ENCODE measurements around the gene BNC2.
A peak's percentile ranks its signal among the peaks of the same experiment; 100 is the strongest.

The BNC2 gene

DNA sequence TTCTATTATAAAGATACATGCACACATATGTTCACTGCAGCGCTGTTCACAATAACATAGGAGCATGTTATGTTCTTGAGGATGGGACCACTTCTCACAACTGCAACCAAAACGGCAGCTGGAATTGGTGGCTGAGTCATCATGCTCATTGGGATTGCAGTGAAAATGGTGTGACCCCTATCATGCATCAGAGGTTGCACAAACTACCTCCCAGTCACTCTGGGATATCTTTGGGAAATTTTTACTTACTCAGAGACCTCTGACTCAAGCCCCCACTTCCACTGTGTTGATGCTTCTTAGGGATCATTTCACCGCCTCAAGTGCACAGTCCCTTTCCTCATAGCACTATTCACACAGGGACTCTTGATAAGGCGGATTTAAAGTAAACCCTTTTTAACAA lies 474.1 kb downstream of the BNC2 start:
- DNase-seq: no peak

DNA sequence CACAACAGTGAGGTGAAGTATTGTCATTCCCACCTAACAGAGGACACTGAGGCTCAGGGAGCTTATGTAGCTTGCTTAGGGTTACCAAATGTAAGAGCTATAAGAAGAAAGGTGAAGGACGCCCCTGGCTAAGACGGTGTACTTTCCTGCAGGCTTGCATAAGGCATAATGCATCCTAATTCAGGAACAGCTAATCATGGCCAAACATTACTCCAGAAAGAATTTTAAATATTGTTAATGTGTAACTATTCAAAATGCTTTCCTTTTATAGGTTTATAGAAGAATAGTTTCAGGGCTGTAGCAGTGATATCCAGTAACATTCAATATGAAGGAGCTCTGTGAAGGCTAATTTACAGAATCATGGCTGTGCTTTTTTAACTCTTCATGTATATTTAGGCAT lies 479.1 kb downstream of the BNC2 start:
- DNase-seq: no peak

DNA sequence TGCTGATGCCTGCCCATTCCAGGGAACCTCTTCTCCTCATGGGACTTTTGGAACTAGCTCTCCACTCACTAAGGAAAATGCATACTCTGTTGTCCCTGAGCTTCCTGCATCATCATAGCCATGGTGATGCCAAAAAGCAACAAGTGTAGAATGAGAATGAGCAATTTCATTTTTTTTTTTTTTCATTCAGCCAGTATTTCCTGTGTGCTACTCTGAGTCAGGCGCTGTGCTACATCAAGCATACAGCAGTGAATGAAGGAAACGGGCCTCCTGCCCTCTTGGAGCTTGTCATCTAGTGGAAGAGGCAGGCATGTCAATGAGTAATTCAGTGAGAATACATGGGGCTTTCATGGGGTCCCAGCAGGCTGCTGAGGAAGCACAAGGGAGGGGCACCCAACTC lies 483.1 kb downstream of the BNC2 start:
- DNase-seq: no peak

DNA sequence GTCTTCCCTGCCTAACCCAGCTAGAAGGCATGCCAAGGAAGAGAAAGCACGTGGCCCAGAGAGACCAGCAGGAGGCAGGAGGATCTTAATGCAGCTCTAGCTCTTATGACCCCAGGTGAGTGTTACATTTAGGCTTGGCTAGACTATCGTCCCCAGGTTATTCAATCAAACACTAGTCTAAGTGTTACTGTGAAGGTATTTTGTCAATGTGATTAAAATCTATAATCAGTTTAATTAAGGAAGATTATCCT lies 483.7 kb downstream of the BNC2 start:
- DNase-seq: no peak

DNA sequence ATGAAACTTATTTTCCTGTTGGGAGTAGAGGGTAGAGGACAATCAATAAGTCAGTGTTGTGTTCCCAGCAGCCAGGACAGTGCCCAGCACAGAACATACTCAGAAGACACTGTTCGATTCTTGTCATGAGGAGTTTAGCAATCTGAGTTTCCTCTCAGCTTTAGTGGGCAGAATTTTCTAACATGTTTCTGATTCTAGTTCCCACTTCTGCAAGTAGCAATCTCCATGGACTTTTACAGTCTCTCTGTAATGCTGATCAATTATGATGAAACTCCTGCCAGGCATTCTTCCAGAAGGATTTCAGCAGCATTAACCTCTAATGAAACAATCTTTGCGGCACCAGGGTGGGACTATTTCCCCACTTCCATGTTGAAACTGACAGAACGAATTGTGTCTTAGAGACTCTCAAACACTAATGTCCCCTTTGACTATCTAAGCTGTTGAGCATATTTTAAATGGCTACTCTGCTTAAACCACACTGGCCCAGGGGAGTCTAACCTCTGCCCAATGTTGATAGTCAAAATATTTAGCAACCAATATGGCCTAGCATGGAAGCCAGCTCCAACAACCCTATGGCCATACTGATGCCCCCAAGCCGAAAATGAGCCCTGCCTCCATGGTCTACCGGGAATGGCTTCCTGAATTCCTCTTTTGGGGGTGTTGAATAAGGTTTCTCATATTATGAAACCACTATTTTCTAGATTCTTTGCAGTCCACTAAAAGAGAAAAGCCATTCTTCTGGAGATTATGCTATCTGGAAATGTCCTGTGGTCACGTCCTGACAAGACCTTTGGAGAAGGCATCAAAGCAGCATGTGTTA lies 484.3 kb downstream of the BNC2 start:
- no peak for DNase-seq

DNA sequence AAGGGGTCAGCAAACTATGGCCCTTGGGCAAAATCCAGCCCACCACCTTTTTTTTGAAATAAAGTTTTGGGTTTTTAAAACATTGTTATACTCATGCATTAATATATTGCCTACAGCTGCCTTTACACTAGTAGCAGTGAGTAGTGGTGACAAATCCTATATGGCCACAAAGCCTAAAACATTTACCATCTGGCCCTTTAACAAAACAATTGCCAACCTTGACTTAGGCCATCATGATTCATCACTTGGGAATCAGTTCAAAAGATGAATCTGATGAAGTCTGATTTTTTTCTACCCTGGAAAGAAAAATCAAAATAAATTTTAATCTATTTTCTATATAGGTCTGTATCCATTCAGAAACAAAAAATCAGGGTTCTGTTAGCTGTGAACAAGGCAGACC lies 484.9 kb downstream of the BNC2 start:
- DNase-seq: no peak

DNA sequence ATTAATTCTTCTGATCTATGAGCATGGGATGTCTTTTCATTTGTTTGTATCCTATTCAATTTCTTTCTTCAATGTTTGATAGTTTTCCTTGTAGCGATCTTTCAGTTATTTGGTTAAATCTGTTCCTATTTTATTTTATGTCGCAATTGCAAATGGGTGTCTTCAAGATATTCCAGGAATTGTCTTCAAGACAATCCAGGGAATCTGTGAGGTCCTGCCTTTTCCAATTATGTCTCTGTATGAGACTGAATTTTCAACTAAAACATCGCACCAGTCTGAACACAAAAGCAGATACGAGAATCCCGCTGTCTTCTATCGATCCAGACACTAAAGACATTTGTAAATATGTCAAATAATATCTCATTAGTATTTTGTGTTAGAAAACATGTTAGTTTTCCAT lies 485.5 kb downstream of the BNC2 start:
- no peak for DNase-seq

DNA sequence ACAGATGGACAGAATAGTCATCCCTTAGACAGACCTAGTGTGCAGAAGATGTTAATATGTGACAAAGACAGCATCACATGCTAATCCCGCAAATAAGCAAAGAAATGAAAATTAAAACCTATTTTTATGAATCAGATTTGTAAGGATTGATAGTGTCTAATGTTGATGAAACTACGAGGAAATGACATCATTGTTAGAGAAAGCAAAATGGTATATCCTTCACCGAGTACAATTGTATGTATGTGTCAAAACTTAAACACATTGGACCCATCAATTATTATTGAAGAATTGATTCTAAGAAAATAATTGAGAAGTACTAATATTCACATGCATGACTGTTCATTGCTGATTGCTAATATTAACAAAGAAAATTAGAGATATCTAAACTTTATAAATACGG lies 493.2 kb downstream of the BNC2 start:
- no peak for DNase-seq

DNA sequence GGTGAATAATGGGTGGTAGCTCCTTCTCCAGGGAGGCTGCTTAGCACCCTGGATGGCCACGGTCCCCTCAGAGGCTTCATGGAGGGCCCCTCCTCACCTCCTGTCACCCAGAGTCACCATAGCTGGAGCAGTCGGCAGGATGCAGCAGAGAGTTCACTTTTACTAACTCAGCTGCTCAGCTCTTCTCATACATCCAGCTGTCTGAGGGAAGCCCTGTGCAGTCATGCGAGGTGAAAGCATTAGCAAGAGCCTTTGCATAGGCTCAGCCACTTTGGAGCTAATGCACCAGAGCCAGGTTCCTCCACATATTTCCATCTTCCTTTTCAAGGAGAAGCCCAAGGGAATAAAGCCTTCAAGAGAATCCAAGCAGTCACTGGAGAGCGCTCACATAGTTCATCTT lies 499.2 kb downstream of the BNC2 start:
- DNase-seq: peak; percentile 69

DNA sequence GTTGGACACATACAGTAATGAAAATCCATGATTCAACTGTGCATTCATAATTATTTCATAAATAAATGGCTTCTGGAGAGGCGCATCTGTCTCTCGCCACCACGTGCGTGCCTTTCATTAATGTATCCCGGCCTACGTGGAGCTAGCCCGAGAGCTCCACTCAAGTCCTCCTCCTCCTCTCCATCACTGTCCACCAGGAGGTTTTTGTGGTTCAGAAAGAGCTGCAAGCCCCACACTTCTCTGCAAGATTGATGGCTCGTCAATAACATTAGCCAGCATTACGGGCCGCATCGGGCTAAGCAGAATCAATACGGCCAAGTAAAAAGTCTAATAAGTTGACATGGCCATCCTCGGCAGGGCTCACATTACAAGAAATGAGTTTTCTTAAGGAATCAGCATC lies 499.8 kb downstream of the BNC2 start:
- no peak for DNase-seq

DNA sequence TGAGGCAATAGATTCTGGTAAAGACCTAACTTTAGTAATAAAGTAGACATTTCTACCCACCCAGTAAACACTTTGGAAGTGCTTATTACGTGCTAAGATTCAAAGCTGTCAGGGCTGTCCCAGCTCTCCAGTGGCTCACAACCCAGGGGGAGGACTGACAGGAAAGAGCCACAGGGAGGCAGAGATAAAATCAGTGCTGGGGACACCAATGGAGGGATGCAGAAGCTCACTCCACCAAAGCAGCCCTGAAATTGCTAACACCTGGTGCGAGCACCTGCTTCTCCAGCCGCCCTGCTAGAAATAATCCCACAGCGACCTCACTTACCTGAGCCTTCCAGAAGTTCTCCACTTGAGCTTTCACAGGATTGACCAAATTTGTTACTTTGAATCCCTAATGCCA lies 501.0 kb downstream of the BNC2 start:
- no peak for DNase-seq

DNA sequence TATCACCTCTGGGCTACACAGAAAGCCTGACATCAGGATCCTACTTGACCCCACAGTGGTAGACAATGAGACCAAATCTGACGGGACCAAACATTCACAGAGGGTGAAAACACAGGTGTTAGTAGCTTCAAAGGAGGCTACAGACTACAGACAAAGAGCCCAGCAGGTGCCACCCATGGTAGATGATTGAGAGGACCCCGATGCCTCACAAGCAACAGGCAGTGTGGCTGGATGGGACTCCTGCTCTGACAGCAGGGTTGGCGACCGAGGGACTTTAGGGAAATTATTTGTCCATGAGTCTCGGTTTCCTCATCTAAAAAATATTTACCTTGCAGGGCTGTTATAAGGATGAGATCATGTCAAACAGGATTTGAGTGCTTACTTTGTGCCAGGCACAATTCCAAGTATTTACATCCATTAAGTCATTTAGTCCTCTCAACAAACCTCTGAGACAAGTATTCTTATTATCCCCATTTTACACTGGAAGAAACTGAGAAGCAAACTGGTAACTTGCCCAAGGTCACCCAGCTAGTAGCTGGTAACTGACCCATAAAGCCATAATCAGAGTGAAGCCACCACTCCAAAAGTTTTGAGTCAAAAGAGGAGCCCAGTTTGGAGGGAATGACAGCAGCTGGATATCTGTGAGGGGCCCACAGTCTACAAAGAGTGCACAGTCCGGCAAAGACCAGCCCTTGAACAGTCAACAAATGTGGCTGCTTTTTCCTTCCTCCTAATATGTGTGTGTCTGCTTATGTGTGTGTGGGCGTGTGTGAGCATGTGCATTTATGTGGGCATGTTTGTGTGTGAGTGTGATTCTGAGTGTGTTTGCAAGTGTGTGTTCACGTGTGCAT lies 502.0 kb downstream of the BNC2 start:
- DNase-seq: no peak

DNA sequence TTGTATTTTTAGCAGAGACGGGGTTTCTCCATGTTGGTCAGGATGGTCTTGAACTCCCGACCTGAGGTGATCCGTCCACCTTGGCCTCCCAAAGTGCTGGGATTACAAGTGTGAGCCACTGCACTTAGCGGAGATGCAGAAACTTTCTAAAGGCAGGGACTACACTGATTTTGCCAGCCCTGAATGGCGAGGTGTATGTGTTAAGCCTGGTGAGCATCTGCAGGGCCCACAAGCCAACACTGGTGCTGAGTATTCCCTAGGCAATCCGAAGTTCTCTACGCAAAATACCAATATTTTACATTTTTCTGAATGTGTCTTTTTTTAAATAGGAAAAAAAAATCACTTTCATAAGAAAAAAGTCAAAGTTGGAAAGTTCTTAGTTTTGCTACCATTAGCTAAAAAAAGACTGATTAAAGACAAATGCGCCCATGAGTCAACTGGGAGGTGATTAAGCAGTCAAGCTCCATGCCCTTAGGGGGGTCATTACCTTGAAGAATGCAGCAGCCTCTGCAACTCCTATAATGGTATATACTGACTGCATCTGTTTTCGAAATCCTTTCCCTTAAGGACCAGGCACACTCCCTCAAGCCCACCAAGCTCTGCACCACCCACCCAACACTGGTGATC lies 502.8 kb downstream of the BNC2 start:
- no peak for DNase-seq

DNA sequence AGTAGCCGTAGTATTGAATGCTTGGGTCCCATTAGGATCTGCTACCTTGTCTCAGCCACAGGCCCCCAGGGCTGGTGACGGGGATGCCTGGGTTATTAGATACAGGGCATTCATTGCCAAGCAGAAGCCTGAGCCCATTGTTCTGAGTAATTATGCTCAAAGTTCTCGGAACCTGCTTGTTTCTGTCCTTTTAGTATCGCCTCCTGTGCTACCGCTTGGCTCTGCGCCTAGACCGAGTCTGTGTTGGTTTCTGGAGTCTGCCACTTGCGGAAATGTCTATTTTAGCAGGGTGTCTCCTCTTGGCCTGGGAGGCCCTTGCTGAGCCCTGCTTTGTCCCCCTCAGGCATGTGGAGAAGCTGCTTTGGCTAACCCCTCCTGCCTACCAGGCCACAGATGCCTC lies 506.1 kb downstream of the BNC2 start:
- DNase-seq: no peak

DNA sequence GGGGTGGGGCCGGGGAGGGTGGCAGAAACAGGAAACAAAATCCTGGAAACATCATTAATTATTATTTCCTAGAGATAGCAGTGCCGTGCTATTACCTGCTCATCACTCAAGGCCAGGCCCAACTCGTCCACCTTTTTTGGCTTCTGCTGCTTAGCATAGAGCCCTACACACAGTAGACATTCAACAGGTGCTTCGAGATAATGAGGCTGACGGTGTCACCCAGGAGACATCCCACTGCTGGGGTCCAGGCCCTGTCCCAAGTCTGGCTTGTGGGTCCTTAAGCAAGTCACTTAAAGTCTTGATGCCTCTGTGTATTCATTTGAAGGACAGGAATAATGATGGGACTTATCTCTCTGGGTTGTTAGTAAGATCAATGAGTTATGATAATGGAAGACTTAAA lies 506.6 kb downstream of the BNC2 start:
- DNase-seq: no peak

DNA sequence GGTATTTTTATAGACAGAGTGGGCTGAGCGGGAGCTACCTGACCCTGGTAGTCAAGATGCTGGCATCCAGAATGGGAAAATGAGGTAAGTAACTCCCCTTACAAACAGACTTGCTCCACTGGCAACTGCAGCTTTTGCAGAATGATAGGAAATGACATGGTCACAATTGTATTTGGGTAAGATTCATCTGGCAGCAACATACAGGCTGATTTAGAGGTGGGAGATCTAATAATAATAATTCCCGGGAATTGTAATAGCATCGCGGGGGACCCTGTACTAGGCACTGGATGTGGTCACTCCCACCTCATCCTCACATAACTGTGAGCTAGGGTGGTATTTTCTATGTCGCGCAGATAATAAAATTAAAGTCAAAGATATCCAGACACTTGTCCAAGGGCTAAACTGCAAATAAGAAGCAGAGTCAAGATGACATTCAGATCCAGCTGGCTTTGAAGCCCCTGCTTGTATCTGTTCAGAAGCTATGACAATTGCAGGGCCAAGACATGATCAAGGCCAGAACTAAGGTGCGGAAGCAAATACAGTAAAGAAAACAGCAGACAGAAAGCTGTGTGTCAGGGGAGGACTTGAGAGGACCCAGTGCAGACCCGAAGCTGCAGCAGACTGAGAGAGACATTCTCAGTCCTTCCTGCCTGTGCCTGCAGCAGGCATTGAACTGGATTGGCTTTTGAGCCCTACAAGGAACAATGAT lies 507.2 kb downstream of the BNC2 start:
- no peak for DNase-seq

DNA sequence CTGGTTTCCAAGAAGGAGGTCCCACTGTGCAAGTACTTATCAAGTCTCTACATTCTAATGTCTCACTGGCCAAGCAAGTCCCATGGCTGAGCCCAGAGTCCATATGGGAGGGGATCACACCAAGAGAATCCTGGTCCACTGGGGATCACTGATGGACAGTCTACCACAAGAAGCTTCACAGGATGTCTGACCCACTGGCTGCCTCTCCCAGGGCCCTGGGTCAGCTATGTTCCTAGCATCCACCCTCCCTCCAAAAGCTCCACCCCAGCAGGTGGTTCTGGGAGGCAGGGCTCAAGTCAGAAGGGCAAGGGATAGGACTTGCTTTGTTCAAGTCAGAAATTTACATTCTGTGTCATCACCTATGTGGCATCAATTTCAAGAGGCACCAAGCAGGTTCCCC lies 508.5 kb downstream of the BNC2 start:
- no peak for DNase-seq

DNA sequence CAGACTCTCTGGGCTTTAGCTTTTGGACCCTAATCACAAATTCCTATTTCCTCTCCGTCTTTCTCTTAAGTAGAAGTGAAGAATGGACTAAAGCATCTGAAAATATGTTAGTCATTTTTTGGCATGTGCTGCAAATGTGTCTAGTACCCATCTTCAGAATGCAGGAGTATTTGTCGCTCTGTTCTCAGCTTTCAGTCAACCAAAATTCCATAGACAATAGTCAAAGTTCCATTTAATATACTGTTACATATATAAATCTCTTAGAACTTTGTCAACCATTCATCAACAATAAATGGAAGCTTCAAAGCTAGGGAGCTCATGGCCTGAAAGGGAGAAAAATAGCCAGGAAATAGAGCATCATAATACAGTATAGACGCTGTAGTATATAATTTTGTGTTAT lies 509.4 kb downstream of the BNC2 start:
- no peak for DNase-seq

DNA sequence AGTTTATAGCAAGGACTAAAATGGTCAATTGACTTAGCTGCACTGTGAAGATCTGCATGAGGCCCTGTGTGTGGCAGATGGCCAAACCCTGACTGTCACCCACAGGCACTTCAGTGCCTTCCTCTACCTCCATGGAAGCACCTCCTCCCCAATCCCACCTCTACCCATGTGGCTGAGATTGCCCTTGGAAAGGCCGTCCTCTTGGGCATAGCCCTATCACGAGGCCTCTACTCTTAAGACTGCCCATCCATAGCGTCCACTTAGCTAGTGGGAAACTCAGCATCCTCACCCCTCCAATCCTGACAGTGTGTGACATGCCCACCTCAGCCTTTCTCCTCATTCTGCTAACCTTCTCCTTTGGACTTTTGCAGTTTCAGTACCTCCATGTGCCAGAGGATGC lies 510.2 kb downstream of the BNC2 start:
- no peak for DNase-seq

Data from retina (tissue), 1 donor.